ENCODE data around the gene ITPA.
"Not testable (repeated sequence)": the region's sequence is repeated elsewhere in the genome, so short reads cannot be mapped to it uniquely, and the experiment has no call there.

The ITPA gene

DNA sequence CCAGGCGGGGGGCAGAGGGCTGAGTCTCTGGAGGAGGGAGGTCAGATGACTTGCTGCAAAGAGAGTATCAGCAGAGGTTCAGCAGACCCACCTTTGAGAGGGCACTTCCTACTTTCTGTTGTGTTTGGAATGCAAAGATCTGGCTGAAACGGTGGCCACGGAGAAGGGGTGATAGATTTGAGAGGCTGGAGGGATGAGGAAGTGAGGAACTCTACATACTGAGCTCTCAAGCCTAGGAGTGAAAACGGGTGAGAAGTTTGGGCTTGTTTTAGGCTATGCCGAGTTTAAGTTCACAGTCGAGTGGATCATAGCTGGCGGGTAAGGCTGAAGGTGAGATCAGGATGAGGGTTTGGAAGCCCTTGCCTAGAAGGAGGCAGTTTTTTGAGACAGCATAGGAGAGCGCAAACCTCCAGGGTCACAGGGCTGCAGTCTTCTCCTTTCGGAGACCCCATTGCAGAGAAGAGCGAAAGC lies 477 bp upstream of the ITPA start:
- TF ChIP-seq, protein P1, sequence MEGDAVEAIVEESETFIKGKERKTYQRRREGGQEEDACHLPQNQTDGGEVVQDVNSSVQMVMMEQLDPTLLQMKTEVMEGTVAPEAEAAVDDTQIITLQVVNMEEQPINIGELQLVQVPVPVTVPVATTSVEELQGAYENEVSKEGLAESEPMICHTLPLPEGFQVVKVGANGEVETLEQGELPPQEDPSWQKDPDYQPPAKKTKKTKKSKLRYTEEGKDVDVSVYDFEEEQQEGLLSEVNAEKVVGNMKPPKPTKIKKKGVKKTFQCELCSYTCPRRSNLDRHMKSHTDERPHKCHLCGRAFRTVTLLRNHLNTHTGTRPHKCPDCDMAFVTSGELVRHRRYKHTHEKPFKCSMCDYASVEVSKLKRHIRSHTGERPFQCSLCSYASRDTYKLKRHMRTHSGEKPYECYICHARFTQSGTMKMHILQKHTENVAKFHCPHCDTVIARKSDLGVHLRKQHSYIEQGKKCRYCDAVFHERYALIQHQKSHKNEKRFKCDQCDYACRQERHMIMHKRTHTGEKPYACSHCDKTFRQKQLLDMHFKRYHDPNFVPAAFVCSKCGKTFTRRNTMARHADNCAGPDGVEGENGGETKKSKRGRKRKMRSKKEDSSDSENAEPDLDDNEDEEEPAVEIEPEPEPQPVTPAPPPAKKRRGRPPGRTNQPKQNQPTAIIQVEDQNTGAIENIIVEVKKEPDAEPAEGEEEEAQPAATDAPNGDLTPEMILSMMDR (IDR thresholded peaks at IDR 0.05), result no peak
- H3K27ac ChIP-seq, result peak overlapping the region; percentile 57 to 94
- DNase-seq (ENCODE audit: low spot score), result no peak
- peak overlapping the region; percentile 83 for H3K4me3 ChIP-seq

DNA sequence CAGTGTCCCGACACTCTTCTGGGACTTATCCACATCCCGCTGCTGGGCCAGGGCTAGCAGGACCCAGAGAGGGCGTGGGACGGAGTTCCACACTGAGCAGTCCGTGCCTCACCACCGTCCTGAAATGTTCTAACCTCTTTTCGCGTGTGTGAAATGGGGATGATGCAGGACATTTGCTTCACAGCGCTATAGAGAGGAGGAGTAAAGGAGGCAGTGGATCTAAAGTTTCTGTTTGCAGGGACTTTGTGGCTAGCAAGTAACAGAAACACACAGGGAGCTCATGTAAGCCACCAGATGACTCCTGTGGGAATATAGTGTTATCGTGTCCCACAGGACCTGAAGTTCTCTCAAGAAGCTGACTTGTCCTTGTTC lies 634 bp downstream of the ITPA start:
- Histone ChIP-seq H3K27ac (peak overlapping the region; percentile 57 to 94), H3K4me3 (peak overlapping the region; percentile 83)
- TF ChIP-seq, protein P1 (IDR thresholded peaks at IDR 0.05), result no peak
- DNase-seq (ENCODE audit: low spot score), result no peak

DNA sequence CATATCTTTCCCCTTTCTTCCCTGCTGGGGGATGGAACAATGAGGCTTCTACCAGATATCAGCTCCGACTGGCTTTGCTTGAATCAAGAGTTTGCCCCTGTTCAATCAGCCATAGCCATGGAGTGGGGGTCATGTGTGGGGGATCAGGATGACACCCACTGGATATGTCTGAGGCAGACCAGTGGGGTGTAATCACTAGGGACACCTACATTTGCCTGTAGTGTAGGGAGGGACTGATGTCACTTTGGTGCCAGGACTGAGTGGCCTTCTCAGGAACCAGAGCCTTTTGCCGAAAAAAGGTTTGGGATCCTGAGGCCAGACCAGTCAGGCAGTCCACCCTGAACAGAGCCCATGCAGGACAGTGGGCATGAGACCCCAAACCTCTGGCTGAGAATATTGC lies 1.0 kb downstream of the ITPA start:
- no peak for DNase-seq (ENCODE audit: low spot score)
- Histone ChIP-seq H3K4me3 (peak overlapping the region; percentile 83), H3K27ac (no peak overlapping the region)
- TF ChIP-seq, protein P1 (IDR thresholded peaks at IDR 0.05), result no peak

DNA sequence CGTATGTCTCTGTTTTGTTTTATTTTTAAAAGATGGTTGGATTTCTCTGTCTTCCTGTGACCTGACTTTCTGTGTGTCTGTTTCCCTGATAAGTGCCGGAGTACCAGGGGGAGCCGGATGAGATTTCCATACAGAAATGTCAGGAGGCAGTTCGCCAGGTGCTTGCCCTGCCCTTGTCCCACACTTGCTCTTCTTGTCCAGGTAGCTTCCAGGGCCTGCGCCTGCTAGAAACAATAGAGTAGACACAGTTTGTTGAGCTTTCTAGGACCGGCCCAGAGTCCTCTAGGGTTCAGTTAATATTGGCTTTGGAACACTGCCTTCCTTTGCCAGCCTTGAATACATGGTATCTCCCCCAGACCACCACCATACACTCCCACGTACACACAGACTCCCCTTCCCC lies 3.9 kb downstream of the ITPA start:
- TF ChIP-seq, protein P1 (IDR thresholded peaks at IDR 0.05), result no peak
- no peak for DNase-seq (ENCODE audit: low spot score)
- Histone ChIP-seq H3K4me3 (no peak overlapping the region), H3K27ac (no peak overlapping the region)

DNA sequence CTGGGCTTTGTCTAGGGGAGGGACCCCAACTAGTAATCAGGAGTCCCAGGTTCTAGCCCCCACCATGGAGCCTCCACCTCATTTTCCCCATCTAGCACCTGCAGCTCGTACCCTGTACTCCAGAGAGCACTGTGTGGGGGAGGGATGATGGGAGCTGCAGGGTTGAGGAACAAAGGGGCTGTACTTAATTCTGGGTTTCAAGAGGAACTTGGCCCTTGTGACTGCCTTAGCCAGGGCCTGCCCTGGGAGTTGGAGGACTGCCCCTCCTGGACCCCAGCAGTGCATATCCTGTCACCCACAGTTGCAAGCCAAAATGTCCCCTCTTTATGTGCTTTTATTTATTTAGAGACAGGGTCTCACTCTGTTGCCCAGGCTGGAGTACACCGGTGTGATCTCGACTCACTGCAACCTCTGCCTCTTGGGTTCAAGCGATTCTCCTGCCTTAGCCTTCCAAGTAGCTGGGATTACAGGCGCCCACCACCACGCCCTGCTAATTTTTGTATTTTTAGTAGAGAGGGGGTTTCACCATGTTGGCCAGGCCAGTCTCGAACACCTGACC lies 6.1 kb downstream of the ITPA start:
- H3K4me3 ChIP-seq; DNase-seq (ENCODE audit: low spot score); H3K27ac ChIP-seq: not testable (repeated sequence)

GRCh38 chr20:3218307-3218988 lies 9.2 kb downstream of the ITPA start:
- DNase-seq (ENCODE audit: low spot score), result no peak
- TF ChIP-seq, protein P1 (IDR thresholded peaks at IDR 0.05), result peak; percentile 88
- H3K4me3 ChIP-seq, result peak overlapping the region; percentile 3
- H3K27ac ChIP-seq, result no peak overlapping the region

DNA sequence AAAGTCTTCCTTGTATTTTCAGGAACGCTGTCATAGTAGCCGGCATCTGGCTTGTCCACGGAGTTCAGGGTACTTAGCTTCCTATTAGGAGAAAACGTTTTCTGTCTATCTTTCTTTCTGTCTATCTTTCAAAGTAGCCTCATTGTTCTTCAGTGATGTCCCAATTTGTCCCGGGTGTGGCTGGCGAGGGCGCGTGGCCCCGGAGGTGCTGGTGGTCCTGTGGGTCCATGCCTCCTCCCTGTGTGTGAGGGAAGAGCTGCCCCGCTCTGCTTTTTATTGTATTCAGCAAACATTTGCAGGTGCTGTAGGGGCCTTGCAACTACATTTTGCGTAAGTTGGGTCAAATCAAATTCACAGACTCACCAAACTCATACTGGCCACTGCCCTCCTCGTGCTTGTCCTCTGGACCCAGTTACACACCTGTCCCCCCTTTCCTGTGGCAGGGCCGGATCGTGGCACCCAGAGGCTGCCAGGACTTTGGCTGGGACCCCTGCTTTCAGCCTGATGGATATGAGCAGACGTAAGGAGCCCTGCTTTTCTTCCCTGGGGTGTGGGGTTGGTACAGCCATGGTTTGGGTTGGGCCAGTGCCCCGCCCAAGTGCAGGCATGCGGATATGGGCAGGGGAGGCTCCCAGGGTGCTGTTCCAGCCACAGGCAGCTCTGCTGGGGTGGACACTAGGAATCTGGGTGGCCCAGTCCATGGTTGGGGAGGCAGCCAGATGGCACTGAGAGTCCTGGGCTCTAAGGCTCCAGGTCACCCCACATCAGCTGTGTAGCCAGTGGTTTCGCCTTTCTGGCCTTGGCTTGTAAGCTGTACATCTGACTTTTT lies 12.3 kb downstream of the ITPA start:
- DNase-seq (ENCODE audit: low spot score), result no peak
- H3K27ac ChIP-seq, result no peak overlapping the region
- H3K4me3 ChIP-seq, result no peak overlapping the region
- TF ChIP-seq, protein P1 (IDR thresholded peaks at IDR 0.05), result no peak

Data from coronary artery (tissue), 2 donors.